HG02981 (cell line): ENCODE measurements around the gene STOML3.

Experiments
- ATAC-seq: cut with Tn5 transposase; IDR thresholded peaks from one replicate; pipeline ENCODE4 v1.9.1; 2021; ENCODE audit warnings: mild to moderate bottlenecking, moderate library complexity; ENCODE audit not compliant: unreplicated experiment

The STOML3 gene

DNA sequence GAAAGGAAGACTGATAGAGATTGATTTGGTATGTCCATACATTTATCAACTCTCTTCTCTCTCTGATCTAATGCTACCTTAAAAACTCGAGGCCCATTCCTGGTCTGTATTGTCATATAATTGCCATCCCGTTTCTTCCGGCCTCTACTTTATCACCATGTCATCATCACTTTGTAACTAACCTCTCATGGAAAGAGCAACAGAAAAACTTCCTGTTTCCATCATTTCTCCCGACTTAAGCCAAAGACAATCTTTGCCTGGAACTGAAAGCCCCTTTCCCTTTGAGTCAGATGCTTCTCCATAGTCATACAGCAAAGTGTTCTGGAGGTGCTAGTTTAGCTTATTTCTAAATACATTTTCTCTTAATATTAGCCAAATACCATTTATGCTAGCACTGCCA lies 2.8 kb upstream of the STOML3 start:
- no peak for ATAC-seq

DNA sequence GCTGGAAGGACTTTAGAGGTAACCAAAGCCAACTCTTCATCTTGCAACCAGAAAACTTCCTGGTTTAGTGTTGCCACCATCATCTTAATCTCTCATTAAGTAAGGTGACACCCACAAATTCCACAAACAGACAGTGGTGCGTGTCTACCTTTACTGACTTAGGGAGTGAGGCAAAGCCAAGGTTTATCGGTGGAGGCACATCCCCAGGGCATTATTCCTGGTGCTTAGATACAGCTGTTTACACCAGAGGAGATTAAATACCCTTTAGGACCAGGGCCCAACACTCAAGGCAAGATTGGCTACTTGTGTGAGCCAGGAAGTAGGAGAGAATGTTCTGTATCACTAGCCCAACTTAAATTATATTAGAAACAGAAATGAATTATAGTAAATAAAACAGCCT lies 9.5 kb downstream of the STOML3 start:
- no peak for ATAC-seq

DNA sequence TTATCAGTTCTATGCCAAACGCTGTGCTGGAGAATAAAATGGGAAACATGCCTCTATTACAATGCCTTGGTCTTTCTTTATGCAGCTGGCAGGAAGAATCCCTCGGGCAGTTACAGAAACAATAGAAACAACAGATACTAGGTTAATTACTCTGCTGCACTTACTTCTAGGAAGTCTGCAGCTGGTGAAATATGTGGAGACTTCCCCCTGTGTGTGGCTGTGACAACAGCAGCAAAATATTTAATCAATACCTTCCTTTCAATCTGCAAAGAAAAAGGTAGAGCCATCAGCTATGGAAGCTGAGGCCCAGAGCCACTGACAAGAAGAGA lies 9.9 kb downstream of the STOML3 start:
- no peak for ATAC-seq

DNA sequence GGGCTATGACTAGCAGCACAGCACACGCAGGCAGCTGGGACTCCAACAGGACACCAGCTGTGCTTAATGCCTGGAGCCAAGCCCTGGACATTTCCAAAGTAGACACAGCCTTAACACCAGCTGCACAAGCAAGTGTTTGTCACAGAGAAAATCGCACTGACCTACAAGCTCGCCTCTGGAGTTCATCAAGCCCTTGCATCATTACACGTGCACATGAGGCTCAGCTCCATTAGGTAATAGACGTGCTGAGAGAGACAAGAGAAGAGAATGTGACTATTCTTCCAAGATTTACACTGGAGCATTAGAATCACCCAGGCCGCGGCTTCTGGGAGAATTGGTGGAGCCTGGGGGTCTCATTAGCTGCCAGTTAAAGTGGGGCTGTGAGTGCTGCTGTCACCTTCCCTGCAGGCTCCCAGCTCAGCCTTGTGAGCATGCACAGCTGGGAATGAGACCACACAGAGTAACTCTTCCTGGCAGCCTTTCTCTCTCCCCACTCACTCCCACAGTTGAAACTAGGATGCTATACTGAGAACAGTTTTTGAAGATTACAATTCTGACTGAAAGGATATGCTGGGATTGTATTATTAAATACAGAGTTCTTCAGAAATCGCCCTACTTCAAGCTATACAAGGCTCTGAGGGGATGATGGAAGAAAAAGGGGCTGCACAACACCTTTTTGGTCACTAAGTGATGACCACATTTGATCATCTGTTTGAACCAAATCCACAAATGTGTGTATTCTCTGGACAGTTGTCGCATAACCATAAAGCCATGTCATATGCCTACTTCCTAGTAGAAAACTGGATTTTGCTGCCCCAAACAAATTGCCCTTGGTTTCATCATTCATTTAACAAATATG lies 10.5 kb downstream of the STOML3 start:
- ATAC-seq, result no peak

DNA sequence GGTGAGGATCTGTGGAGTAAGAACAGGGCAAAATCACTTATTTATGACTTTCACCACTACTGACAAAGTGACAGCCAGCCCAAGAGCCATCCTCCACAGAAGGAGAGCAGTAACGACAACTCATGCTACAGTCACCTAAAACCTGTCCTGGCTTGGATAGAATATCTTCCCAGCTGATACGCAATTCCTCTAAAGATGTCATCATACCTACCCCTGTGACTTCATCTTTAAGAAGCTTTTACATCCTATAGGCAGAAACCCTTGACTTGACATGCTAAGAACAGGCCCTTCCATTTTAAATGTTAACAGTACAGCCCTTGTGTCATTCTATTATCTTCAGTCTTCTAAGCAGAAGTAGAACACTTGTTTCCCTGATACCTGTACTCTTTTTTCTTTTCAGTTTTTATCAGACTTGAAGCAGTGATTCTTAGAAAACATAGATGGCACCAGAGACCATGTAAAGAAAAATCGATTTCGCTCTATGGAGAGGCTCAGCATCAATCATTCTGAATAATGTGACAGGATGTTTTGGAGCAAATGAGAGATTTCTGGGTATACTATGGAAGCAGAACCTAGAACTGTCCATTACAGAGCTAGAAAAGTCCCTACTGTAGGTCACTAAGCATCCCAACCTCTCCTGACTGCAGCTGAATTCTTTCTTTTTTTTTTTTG lies 20.1 kb downstream of the STOML3 start:
- no peak for ATAC-seq

DNA sequence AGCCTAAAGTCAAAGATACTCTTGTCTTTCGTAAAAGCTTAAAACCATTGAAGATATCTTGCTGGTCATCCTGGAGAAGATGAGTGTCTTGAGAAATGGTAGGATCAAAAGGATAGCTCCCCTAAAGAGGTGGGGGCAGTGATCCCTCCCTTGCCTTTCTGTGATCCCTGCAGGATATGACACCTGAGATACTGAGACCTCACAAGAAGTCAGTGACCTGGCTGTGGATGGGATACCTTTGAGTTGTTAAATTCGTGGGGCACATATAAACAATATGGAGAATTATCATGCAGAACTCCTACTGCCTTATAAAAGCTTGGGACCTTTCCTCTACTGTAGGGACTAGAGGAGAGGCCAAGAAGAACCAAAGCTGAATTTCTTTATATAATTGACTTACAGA lies 21.4 kb downstream of the STOML3 start:
- no peak for ATAC-seq

DNA sequence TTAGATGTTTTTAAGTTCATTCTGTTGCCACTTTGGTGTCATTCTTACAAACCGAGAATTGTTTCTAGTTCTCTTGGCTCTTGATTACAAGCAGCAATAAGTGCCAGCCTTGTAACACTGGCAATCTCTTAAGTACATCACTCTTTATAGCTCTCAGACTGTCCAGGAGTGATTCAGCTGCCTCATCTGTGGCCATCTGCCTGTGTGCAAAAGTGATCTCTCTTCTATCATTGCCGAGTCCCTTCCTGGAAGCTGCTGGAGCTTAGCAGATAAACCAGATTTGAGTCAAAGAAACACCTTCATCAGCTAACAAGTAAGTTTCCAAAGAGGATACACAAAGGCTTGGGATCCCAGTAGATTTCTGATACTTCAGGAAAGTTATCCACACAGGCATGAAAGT lies 23.2 kb downstream of the STOML3 start:
- ATAC-seq, result no peak

DNA sequence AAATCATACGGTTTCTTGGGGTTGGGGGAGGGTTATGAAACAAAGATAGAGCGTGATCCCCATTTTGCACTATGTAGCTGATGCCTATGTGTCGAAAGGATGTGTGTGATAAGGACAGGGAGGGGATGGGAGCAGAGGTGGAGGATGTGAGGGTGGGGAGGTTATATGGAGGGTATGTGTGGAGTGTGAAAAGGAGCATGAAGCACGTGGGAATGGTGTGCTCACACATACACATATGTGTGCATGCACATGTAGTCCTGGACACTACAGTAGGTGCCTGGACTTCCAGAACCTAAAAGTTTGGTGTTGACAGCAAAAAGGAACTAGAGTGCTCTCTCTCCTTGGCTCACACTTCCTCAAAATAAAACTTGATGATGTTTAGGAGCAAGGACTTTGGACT lies 25.4 kb downstream of the STOML3 start:
- no peak for ATAC-seq

DNA sequence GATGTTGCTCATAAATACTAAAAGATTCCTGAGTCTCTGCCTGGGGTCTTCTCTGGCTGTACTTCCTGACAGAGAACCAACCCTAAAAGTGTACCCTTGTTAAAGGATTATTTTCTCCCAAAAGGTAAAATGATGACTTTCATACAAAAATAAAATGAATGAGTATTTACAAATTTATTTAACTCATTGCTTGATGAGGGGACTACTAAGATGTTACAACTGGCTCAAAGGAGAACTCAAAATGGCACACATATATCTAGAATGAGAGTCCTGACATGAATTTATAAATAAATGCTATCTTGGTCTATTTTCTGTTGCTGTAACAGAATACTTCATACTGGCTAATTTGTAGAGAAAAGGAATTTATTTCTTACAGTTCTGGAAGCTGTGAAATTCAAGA lies 30.5 kb downstream of the STOML3 start:
- ATAC-seq, result no peak

DNA sequence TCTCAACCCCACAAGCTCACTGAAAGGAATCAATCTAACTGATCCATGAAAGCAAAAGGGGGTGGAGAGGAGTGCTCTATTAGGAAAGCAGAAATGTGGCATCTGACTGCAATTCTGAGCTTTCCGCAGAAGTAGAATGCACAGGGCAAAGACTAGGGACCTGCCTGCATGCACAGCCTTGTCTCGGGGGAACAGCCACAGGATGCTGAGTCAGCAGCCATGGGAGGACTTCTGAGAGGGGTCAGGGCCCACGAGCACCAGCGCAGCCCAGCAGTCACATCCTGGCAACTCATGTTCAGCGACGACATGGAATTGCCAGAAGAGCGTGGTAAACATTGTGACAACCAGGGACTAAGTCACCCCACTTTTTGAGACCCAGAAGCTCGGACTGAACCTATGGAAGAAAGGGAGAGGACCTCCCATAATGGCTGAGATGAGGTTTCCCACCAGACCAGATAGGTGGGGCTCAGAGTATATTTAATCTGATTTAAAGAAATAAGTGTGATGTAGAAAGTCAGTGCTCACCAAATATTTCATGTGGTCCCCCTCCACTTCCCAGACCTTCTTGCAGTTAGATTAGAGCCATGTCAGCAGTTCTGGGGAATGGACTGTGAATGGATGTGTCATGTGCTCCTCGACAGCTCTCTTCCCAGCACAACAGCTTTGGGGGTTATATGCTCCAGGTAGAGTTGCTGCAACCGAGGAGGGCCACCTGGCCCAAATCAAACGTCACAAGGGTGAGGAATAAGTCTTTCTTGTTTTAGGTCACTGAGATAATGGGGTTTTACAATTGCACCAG lies 32.6 kb downstream of the STOML3 start:
- ATAC-seq, result no peak

DNA sequence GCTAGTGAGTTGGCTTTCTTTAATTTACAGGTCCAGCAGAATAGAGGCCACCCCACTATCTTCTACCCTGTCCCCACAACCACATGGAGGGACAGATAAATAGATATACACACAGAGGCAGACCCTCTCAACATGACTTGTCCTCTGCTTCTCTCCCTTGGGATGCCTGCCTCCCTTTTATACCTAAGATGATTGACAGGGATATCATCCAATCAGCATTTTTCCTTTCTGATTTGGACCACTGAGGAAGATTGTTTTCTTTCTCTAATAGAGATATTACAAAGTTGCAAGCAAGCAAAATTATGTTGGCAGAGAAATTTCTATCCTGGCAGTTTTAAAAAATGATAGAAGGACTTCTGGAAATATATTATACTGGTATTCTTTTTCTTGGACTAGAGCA lies 35.8 kb downstream of the STOML3 start:
- no peak for ATAC-seq

DNA sequence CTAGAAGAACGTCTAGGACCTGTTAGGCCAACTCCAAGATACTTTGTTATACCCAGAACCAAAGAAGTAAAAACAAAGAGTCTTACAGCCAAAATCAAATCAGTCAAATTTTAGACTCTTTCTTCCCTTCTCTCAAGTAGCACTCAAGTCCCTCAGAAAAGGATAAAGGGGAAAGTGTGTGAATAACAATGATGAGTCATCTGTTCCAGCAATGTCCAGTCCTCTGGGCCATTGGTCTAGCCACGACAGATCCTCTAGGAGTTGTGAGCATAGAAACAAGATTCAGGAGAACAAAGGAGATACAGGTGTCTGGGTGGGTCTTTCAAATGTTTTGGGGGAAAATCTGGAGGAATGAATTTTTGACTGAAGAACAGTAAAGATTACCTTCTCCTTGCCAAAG lies 36.3 kb downstream of the STOML3 start:
- ATAC-seq, result no peak

DNA sequence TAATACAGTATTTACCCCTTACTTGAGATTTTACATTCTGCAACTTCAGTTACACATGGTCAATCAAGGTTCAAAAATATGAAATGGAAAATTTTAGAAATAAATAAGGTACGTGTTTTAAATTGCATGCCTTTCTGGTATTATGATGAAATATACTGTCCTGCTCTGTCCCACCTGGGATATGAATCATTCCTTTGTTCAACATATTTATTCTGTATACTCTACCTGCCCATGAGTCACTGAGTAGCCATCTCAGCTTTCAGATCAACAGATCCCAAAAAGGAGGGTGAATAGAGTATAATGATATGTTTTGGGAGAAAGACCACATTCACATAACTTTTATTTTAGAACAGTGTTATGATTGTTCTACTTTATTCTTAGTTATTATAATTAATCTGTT lies 37.8 kb downstream of the STOML3 start:
- ATAC-seq, result no peak

DNA sequence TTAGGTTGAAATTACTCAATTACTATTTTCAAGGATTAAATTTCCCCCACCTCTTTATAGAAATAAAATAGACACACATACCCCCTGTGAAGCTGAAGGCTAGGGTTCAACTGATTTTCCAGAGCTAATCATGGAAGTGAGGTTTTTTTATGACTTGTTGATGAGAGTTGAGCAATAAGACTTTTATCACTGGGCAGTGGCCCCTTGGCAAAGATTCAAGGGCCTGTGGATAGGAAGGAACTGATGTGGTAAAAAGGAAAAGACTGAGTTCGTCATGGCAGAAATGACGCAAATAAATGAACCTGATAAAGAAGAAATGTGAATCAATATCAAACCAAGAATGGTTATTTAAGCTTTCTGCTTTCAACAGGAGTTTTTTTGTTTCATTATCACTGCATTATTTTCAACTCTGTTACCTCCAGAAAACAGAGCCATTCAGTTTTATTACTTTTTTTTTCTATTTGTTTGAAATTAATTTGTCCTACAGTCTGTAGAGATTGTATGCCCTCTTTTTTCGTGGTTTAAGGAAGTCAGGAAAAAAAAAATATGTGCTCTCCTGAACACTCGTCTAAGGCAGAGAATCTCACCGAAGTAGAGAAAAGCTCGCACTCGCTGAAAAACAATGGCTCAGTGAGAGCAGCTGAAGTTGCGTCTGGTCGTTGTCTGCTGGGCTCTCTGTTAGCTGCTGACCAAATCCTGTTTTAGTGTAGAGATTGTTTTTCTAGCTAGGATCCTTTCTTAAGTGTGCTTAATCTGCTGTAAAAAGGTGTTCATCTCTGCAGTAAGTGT lies 38.9 kb downstream of the STOML3 start:
- ATAC-seq, result no peak

DNA sequence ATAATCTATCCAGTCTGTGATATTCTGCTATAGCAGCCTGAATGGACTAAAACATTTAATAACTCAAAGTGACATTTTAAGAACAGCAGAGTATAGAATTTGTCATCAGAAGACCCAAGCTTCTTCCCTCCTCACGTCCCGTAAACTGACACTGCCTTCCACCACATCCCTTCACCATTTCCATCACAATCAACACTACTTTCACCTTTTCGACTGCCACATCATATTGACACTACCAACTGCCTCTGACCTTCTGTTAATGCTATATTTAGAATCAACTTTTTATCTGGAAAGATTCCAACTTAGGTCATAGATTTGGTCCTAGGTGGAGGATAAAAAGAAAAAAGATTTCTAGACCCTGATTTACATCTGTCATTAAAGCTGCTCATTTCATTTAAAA lies 39.6 kb downstream of the STOML3 start:
- ATAC-seq, result no peak

DNA sequence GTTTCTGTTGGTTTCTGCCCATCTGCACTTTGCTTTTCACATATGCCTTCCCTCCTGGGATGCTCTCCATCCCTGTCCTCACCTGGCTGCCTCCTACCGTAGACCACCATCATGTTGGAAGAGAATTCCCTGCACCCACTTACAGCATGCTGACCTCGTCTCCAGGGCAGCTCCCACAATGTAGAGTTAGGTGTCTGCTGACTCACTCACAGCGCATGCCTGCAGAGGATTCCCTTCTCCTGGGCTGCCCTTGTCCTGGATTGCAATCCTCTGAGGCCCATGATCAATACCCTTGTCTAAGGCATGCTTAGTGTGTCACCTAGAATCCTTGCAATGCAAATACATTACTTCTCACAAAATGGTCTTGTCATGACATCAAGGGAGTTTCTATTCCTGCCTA lies 43.6 kb downstream of the STOML3 start:
- ATAC-seq, result no peak

DNA sequence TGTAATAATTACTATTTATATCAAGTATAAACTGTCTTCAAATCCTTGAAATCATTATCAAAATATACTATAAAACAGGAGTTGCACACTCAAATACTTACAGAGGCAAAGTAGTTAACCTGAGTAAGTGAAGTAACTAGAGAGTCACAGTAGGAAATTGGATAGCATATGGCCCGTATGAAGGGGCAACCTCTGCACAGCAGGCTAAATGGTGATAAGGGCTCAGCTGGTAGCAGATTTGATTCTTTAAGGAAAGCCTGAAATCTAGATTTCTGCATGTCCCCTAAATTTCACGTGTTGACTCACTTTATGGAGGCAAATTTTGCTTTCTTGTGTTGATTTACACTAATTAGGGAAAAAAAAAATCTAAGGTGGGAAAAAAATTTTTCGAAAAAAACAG lies 46.4 kb downstream of the STOML3 start:
- no peak for ATAC-seq

DNA sequence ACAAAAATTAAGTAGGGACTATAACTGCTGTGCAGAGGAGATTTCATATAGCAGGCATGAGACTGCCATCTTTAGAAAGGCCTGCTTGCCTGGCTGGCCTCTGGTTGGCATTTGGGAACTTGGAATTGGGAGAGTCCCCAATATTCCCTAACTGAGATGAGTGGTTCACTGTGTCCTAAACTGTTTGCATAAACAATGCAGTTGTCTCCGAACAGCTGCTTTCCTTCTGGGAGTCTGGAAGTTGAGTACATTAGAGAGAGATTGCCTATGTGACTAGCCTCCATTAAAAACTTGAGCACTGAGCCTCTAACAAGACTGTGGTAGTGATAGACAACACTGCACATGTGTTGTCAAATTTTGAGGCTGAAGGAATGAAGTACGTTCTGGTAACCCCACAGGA lies 47.4 kb downstream of the STOML3 start:
- ATAC-seq, result no peak

DNA sequence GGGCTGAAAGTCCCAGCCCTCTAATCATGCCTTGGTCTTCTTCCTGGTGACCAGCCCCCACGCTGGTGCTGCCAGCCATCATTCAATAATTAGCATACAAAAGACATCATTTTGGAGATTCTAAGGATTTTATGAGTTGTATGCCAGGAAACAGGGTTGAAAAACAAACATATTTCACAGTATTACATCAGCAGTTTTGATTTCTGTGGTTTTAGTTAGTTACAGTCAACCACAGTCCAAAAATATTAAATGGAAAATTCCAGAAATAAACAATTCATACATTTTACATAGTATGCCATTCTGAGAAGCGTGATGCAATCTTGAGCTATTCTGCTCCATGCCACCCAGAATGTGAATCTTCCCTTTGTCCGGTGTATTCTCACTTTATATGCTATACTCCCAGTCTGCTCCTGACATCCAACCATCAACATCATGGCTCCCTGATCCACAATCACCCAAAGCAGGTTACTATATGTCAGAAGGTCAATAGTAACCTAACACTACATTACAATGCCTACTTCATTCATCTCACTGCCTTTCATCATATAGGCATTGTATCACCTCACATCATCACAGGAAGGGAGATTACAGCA lies 49.2 kb downstream of the STOML3 start:
- ATAC-seq, result no peak

DNA sequence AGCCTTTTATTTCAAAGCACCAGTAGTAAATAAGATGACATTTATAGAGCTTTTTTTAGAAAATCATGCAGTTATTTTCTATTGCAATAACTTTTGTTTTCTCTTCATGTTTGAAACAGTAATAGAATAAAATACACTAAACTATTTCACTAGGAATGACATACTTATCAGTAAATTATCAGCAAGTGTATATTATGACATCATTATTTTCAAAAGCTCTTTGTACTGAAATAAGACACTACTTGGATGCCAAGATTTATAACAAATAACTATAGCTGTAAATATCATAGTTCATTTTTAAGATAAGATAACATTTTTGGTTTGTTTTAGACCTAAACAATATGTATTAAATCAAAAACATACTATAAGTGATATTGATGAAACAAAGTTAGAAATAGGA lies 56.8 kb downstream of the STOML3 start:
- ATAC-seq, result no peak

DNA sequence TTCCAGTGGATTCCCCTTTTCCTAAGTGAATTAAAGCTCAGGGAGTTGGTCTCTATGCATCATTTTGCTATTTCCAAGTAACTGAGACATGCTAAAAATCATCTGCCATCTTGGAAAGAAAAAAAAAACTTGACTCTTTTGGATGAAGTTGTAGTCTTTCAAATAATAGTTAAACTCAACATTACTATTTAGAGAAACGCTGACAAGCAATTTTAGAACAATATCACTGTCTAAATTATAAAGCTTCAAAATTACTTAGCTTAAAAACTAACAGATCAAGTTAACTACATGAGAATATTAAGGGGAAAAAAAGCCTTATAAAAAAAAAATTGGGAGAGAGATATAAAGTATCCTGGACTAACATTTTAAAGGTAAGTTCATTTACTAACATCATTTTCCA lies 68.5 kb downstream of the STOML3 start:
- no peak for ATAC-seq
